Stimulated activated naive B cell treated with anti-CD40 and anti-IgM and Interleukin-4, amounts not matched to agents 10 μg/mL and 1 μg/mL and 100 μg/mL, for 72 hours (primary cell): Measurements from ENCODE around the gene NUDCD2.
"Not testable (repeated sequence)": the region's sequence is repeated elsewhere in the genome, so short reads cannot be mapped to it uniquely, and the experiment has no call there.

Experiments used
- ATAC-seq, 2 donors: fragments of 150-1000 bp; cut with Tn5 transposase; replicated peaks; 2 replicates each; pipeline ENCODE4 v1.10.0; 2021; ENCODE audit warnings: moderate library complexity in 1 of 2
- DNase-seq: peaks from one replicate; pipeline ENCODE4 v3.0.0; 2021
- H3K27ac Mint-ChIP-seq: one replicate; pipeline ENCODE4 v1.8.0; 2022; ENCODE audit warnings: mild to moderate bottlenecking, mixed read lengths
- H3K27me3 Mint-ChIP-seq, 2 donors: one replicate each; pipeline ENCODE4 v1.8.0; 2022; ENCODE audit warnings: mixed read lengths in 2 of 2
- H3K36me3 Mint-ChIP-seq, 2 donors: one replicate each; pipeline ENCODE4 v1.8.0; 2022; ENCODE audit warnings: mixed read lengths in 2 of 2, mild to moderate bottlenecking in 1 of 2
- H3K4me1 Mint-ChIP-seq, 2 donors: one replicate each; pipeline ENCODE4 v1.8.0; 2022; ENCODE audit warnings: mixed read lengths in 2 of 2, mild to moderate bottlenecking in 1 of 2
- H3K4me3 Mint-ChIP-seq, 2 donors: one replicate each; pipeline ENCODE4 v1.8.0; 2022; ENCODE audit warnings: mild to moderate bottlenecking in 2 of 2, mixed read lengths in 2 of 2, moderate library complexity in 1 of 2
- H3K9me3 Mint-ChIP-seq, 2 donors: one replicate each; pipeline ENCODE4 v1.8.0; 2022; ENCODE audit warnings: mixed read lengths in 2 of 2, mild to moderate bottlenecking in 1 of 2

Gene NUDCD2

DNA sequence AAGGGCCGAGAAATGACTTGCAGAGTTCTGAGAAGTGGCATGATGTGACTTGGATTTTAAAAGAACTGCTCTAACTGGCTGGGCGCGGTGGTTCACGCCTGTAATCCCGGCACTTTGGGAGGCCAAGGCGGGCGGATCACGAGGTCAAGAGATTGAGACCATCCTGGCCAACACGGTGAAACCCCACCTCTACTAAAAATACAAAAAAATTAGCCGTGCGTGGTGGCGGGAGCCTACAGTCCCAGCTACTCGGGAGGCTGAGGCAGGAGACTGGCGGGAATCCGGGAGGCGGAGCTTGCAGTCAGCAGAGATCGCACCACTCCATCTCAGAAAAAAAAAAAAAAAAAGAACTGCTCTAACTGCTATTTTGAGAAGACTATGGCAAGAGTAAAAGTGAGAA is 4.5 kb downstream of the NUDCD2 start:
- not testable (repeated sequence) for DNase-seq, H3K4me3 Mint-ChIP-seq, H3K27me3 Mint-ChIP-seq, H3K9me3 Mint-ChIP-seq, H3K27ac Mint-ChIP-seq, ATAC-seq
- Mint-ChIP-seq H3K4me1 (peaks cover 7 to 37% of the 10 kb centered on the region in 2 donors), H3K36me3 (peaks cover 19 to 50% of the 10 kb centered on the region in 2 donors)

GRCh38 chr5:163453705-163454104 is 6.2 kb downstream of the NUDCD2 start:
- H3K9me3 Mint-ChIP-seq = no peaks in the 10 kb centered on the region
- H3K27ac Mint-ChIP-seq = no peak overlapping the region
- peaks cover 21 to 56% of the 10 kb centered on the region in 2 donors for H3K36me3 Mint-ChIP-seq

GRCh38 chr5:163451489-163451888 is 8.4 kb downstream of the NUDCD2 start:
- no peak overlapping the region for H3K27ac Mint-ChIP-seq
- H3K9me3 Mint-ChIP-seq = no peaks in the 10 kb centered on the region
- peaks cover 35 to 59% of the 10 kb centered on the region in 2 donors for H3K36me3 Mint-ChIP-seq
- peaks cover 2 to 10% of the 10 kb centered on the region in 2 donors for H3K4me1 Mint-ChIP-seq
- no peaks in the 10 kb centered on the region for H3K27me3 Mint-ChIP-seq
- H3K4me3 Mint-ChIP-seq = no peak overlapping the region
- ATAC-seq (no peak), DNase-seq (no peak)

More at GRCh38 chr5:163453705-163454104, 6.2 kb downstream of the NUDCD2 start:
- Mint-ChIP-seq H3K4me3 (no peak overlapping the region), H3K4me1 (peaks cover 5 to 23% of the 10 kb centered on the region in 2 donors), H3K27me3 (no peaks in the 10 kb centered on the region)
- ATAC-seq (no peak), DNase-seq (no peak)

DNA sequence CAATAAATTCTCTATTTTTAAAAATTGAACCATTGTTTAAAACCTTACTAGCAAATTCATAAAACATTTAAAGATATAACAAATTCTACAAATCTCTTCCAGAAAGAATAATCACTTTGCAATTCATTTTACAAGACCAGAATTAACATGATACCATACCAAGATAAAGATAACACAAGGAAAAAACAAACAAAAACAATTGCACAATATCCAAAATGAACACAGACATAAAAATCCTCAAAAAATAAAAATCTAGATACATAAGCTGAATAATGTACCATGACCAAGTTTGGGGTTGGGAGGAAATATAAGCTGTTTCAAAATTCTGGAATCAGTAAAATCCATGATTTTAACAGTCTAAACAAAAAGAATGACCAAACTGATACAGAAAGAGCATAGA is 11.4 kb downstream of the NUDCD2 start:
- no peak for DNase-seq
- peaks cover 26 to 37% of the 10 kb centered on the region in 2 donors for H3K36me3 Mint-ChIP-seq
- no peak for ATAC-seq
- no peak overlapping the region for H3K27ac Mint-ChIP-seq
- no peaks in the 10 kb centered on the region for H3K4me1 Mint-ChIP-seq
- H3K9me3 Mint-ChIP-seq = no peaks in the 10 kb centered on the region
- no peaks in the 10 kb centered on the region for H3K27me3 Mint-ChIP-seq
- H3K4me3 Mint-ChIP-seq = no peak overlapping the region

GRCh38 chr5:163447875-163448274 is 12.0 kb downstream of the NUDCD2 start:
- Mint-ChIP-seq H3K4me1 (no peaks in the 10 kb centered on the region), H3K36me3 (peaks cover 26 to 37% of the 10 kb centered on the region in 2 donors), H3K4me3 (no peak overlapping the region), H3K27me3 (no peaks in the 10 kb centered on the region), H3K9me3 (no peaks in the 10 kb centered on the region), H3K27ac (no peak overlapping the region)
- DNase-seq (no peak), ATAC-seq (no peak)

GRCh38 chr5:163447191-163447590 is 12.7 kb downstream of the NUDCD2 start:
- no peaks in the 10 kb centered on the region for H3K9me3 Mint-ChIP-seq

GRCh38 chr5:163445345-163445744 is 14.6 kb downstream of the NUDCD2 start:
- DNase-seq (no peak), ATAC-seq (no peak)
- peaks cover 28 to 36% of the 10 kb centered on the region in 2 donors for H3K36me3 Mint-ChIP-seq
- no peak overlapping the region for H3K27ac Mint-ChIP-seq
- H3K4me3 Mint-ChIP-seq = no peak overlapping the region
- H3K4me1 Mint-ChIP-seq = no peaks in the 10 kb centered on the region
- no peaks in the 10 kb centered on the region for H3K9me3 Mint-ChIP-seq
- H3K27me3 Mint-ChIP-seq = no peaks in the 10 kb centered on the region

More at GRCh38 chr5:163447191-163447590, 12.7 kb downstream of the NUDCD2 start:
- Mint-ChIP-seq H3K4me3 (no peak overlapping the region), H3K27ac (no peak overlapping the region), H3K27me3 (no peaks in the 10 kb centered on the region), H3K36me3 (peaks cover 28 to 39% of the 10 kb centered on the region in 2 donors), H3K4me1 (no peaks in the 10 kb centered on the region)
- no peak for ATAC-seq
- no peak for DNase-seq

DNA sequence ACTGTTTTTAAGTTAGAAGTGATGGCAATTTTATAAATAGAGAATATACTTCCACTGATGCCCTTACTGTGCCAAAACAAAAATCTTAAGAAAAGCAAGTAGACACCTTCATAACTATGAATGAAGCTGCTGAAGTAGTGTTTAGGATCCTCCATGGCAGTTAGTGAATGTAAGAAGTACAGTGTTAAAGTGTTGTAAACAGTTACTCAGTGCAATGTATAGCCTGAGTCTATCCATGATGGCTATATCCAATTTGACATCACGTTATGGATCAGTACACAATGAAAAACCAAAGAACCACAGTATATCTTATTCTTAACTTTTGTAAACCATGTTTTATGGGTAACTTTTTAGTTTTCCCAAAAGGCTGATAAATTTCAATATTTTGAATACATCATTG is 15.4 kb downstream of the NUDCD2 start:
- no peak for ATAC-seq
- peaks cover 0 to under 1% of the 10 kb centered on the region in 2 donors for H3K4me1 Mint-ChIP-seq
- no peaks in the 10 kb centered on the region for H3K27me3 Mint-ChIP-seq
- no peak overlapping the region for H3K27ac Mint-ChIP-seq
- peaks cover 28 to 39% of the 10 kb centered on the region in 2 donors for H3K36me3 Mint-ChIP-seq
- H3K4me3 Mint-ChIP-seq = no peak overlapping the region
- no peak for DNase-seq
- H3K9me3 Mint-ChIP-seq = no peaks in the 10 kb centered on the region

- Mint-ChIP-seq H3K27ac (no peak overlapping the region), H3K4me1 (peaks cover 7 to 27% of the 10 kb centered on the region in 2 donors), H3K4me3 (no peak overlapping the region), H3K27me3 (no peaks in the 10 kb centered on the region), H3K9me3 (no peaks in the 10 kb centered on the region), H3K36me3 (peaks cover 4 to 18% of the 10 kb centered on the region in 2 donors)
- ATAC-seq = no peak
- DNase-seq = no peak
These were observed 18.9 kb downstream of the NUDCD2 start for GRCh38 chr5:163440954-163441353.

DNA sequence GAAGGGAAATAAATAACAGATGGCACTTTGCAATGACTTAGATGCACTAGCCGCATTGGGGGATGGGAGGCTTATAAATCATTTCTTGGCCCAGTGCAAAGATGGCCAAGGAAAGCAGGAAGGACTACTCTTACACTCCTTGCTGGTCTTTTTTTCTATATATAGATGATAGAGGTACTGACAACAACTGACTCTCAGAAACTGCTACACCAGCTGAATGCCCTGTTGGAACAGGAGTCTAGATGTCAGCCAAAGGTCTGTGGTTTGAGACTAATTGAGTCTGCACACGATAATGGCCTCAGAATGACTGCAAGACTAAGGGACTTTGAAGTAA is 20.8 kb downstream of the NUDCD2 start:
- Mint-ChIP-seq H3K27ac (no peak overlapping the region), H3K4me1 (peaks cover 8 to 27% of the 10 kb centered on the region in 2 donors), H3K27me3 (no peaks in the 10 kb centered on the region), H3K9me3 (no peaks in the 10 kb centered on the region), H3K4me3 (peak overlapping the region; percentile 89 to 92), H3K36me3 (peaks cover 4 to 18% of the 10 kb centered on the region in 2 donors)
- DNase-seq (no peak), ATAC-seq (no peak)

DNA sequence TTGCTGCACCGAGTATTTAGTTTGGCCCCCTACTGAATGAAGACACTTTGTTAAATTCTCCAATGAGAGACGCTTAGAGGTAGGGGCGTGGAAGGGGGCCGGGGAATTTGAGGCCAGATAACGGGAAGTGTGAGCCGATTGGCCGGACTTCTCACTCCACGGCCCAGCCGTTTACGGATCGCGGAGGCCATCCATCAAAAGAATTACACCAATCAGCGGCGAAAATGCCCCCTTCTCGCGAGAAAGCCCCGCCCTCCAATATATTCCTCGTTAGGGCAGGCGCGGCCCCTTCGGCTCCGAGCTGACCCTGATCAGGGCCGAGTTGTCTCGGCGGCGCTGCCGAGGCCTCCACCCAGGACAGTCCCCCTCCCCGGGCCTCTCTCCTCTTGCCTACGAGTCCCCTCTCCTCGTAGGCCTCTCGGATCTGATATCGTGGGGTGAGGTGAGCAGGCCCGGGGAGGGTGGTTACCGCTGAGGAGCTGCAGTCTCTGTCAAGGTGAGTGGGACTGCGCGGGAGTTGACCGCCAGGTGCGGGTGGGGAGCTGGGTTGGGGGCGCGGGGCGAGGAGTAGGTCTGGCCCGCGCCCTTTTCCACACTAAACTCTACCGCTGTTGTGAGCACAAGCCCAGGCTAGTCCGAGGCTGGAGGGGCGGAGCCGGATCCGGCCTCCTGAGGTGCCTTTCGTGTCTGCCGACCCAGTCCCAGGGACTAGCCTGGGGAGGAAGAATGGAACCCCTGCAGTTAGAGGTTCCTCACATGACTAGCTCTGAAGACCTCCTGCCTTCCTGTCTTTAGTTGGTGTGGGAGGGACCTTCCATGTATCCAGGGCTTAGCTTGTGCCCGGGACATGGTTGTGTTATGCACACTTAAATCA is 22.4 kb downstream of the NUDCD2 start, which contains the start of gene CCNG1:
Gene CCNG1 (plus strand): TSS at position 287 of the 874 bp plus-strand sequence. CDS start 1,662 bp downstream, outside the sequence.
- H3K27me3 Mint-ChIP-seq = no peaks in the 10 kb centered on the region
- peak within 1 kb of the TSS; percentile 88 for H3K27ac Mint-ChIP-seq
- H3K4me1 Mint-ChIP-seq = peaks cover 8 to 27% of the 10 kb centered on the region in 2 donors
- H3K9me3 Mint-ChIP-seq = no peaks in the 10 kb centered on the region
- peaks cover 2 to 15% of the 10 kb centered on the region in 2 donors for H3K36me3 Mint-ChIP-seq
- ATAC-seq = peak; percentile 97
- peak; percentile 92 for DNase-seq
- peak within 1 kb of the TSS; percentile 89 to 92 for H3K4me3 Mint-ChIP-seq

DNA sequence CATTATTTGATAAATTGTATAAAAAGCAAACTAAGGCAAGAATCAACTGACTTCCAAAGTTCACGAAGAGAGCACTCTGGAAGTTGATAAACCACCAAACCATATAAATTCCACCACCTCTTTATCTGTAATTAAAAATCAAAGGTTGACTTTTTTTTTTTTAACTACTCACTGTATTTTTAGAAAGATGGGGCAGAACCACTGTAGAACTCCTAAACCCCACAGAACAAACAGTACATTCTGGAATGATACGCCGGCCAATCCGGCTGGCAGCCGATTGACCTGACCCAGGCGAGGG is 22.9 kb downstream of the NUDCD2 start:
- Mint-ChIP-seq H3K4me3 (peak overlapping the region; percentile 89 to 92), H3K27ac (peak overlapping the region; percentile 88), H3K9me3 (no peaks in the 10 kb centered on the region), H3K27me3 (no peaks in the 10 kb centered on the region), H3K36me3 (peaks cover 2 to 10% of the 10 kb centered on the region in 2 donors), H3K4me1 (peaks cover 8 to 27% of the 10 kb centered on the region in 2 donors)
- ATAC-seq = no peak
- no peak for DNase-seq

DNA sequence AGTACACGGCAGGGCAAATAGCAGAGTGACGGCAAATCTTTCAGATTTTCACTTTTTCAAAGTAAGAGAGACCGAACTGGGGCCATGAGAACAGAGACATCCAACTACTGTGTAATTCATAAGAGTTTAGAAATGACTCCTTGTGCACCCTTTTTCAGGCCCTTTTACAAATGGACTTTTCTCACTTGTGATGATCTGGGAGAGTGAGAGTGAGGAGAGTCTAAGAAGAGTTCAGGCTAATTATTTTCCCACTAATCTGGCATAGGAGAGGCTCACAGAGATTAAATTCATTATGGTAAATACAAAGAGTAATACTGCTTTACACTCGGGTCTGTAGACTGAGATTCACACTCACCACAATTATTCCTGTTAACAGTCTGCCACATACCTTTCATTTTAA is 23.4 kb downstream of the NUDCD2 start:
- H3K4me3 Mint-ChIP-seq = peak overlapping the region; percentile 89 to 92
- H3K9me3 Mint-ChIP-seq = no peaks in the 10 kb centered on the region
- ATAC-seq (no peak), DNase-seq (no peak)
- peak overlapping the region; percentile 88 for H3K27ac Mint-ChIP-seq
- peaks cover 2 to 10% of the 10 kb centered on the region in 2 donors for H3K36me3 Mint-ChIP-seq
- H3K4me1 Mint-ChIP-seq = peaks cover 8 to 27% of the 10 kb centered on the region in 2 donors
- H3K27me3 Mint-ChIP-seq = no peaks in the 10 kb centered on the region

DNA sequence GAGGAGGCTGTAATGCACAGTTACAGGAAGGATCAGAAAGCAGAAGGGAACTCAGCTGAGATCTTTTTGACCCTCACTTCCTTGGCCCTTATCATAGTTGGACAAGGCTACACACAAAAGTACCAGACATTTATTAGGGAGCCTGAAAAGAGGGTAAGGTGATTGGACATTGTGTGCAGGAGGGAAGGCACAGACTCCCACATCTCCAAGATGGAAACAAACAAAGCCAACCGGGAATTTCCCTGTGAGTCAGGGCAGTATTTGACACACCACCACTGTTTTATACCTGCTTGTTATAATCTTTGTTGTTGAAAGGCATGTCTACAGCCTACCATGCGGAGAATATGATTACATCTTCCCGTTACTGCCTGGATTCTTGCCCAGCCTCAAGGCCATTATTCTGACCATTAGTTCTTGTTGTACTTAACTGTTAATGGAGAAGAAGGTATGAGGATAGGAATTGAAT is 25.5 kb downstream of the NUDCD2 start:
- no peak overlapping the region for H3K4me3 Mint-ChIP-seq
- DNase-seq (no peak), ATAC-seq (no peak)
- peaks cover 8 to 25% of the 10 kb centered on the region in 2 donors for H3K4me1 Mint-ChIP-seq
- H3K27me3 Mint-ChIP-seq = no peaks in the 10 kb centered on the region
- no peaks in the 10 kb centered on the region for H3K36me3 Mint-ChIP-seq
- peak overlapping the region; percentile 6 for H3K27ac Mint-ChIP-seq
- H3K9me3 Mint-ChIP-seq = no peaks in the 10 kb centered on the region

- no peak for DNase-seq
- no peak for ATAC-seq
- Mint-ChIP-seq H3K4me3 (no peak overlapping the region), H3K27ac (no peak overlapping the region), H3K27me3 (no peaks in the 10 kb centered on the region), H3K36me3 (no peaks in the 10 kb centered on the region), H3K4me1 (peaks cover 5 to 14% of the 10 kb centered on the region in 2 donors), H3K9me3 (no peaks in the 10 kb centered on the region)
These were observed 26.6 kb downstream of the NUDCD2 start for GRCh38 chr5:163433271-163433670.
